Esophagus squamous epithelium (tissue), 5 donors: ENCODE results near the gene USB1. TPM values are rescaled to one million over a fixed set of nuclear protein-coding genes. Genes with fewer than 3 reads are reported as not detected.

Experiments
- DNase-seq: peaks from one replicate; lab custom pipeline; 2025; lab: John Stamatoyannopoulos, UW
- H3K27ac ChIP-seq, 4 donors: fragments of 200-600 bp; sonication (generic); one replicate each; pipeline ENCODE4 v1.5.1; 2016 to 2019; ENCODE audit warnings: mild to moderate bottlenecking in 1 of 4
- H3K27me3 ChIP-seq, 4 donors: fragments of 200-600 bp; sonication (generic); 1 replicate in 3 of 4; 2 replicates in 1 of 4; pipeline versions ENCODE4 v1.5.1 to v1.6.0; 2017 to 2021; ENCODE audit warnings: antibody characterized with exemption in 1 of 4
- H3K36me3 ChIP-seq, 3 donors: fragments of 200-600 bp; sonication (generic); one replicate each; pipeline ENCODE4 v1.5.1; 2016 to 2019
- H3K4me1 ChIP-seq, 3 donors: fragments of 200-600 bp; sonication (generic); one replicate each; pipeline ENCODE4 v1.5.1; 2017 to 2019
- H3K4me3 ChIP-seq, 4 donors: fragments of 200-600 bp; sonication (generic); 1 replicate in 3 of 4; 2 replicates in 1 of 4; pipeline ENCODE4 v1.5.1; 2016 to 2019; ENCODE audit warnings: mild to moderate bottlenecking in 2 of 4, moderate library complexity in 1 of 4
- H3K9me3 ChIP-seq, 3 donors: fragments of 200-600 bp; sonication (generic); one replicate each; pipeline ENCODE4 v1.5.1; 2016 to 2019
- POLR2A ChIP-seq, 4 donors: fragments of 450-650 bp; IDR thresholded peaks; one replicate each; pipeline ENCODE4 v1.6.1; 2017; ENCODE audit warnings: antibody characterized with exemption in 4 of 4, mild to moderate bottlenecking in 4 of 4, moderate library complexity in 3 of 4
- WGBS, 2 donors: methylation state at CpG; one replicate each; pipeline ENCODE4 v1.1.5; 2018; 5-methylcytosine and 5-hydroxymethylcytosine counted together
- intact Hi-C: fragments of 100-400 bp; cut with DNase I; formaldehyde crosslinking; loops from one replicate; pipeline ENCODE4 v1.15.0; 2022
- total RNA-seq, 4 donors: library from RNA; depleted of rRNA; stranded (reverse); fragments of >200 nt; gene quantifications; one replicate each; pipeline ENCODE4 v1.1.0, GENCODE V29; 2016
- TF ChIP-seq, protein P1 (sequence below), 6 experiments: fragments of 450-650 bp in 4 of 6; fragments of 200-600 bp in 2 of 6; sonication (generic) in 2 of 6; IDR thresholded peaks; one replicate each; pipeline ENCODE4 v1.5.1; 2016 to 2019; ENCODE audit warnings: antibody characterized with exemption in 6 of 6, mild to moderate bottlenecking in 4 of 6, moderate library complexity in 4 of 6
- donor health status: DM: yes; HTN: yes; CAD: no.

USB1 gene
- total RNA-seq, 4 donors from 2014 or later, result 11.2 to 23.9 (median 18.6) TPM

DNA sequence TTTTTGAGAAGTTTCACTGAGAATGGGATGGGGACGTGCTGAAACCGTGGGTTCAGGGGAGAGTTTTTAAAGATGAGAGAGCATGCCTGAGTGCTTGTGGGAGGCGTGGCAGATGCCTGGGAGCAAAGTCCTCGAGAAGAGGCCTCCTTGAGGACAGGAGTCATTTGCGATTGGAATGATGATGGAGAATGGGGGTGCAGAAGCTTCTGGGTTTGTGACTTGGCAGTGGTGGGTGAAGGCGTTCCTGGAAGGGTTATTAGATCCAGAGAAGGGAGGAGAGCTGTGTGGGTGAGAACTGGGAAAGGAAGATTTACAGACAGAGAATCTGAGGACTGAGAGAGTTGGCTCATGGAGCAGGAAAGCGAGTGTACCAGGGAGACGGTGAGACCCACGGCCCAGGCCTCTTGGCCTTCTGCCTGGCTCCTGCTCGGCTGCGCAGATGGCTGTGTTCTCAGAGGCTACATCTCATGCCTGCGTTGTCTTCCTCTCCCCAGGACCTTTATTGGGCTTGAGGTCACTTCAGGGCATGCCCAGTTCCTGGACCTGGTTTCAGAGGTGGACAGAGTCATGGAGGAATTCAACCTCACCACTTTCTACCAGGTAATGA, 15.7 kb downstream of the USB1 start:
- no peak for DNase-seq
- intact Hi-C loops, result no loop called here
- H3K27ac ChIP-seq, result no peak overlapping the region
- no peak overlapping the region for H3K4me3 ChIP-seq
- 64 to 67% methylated on average over 11 to 12 of the region's 12 CpGs for WGBS, 2 donors
- H3K4me1 ChIP-seq, result peaks cover 0 to 14% (median 0%) of the 10 kb centered on the region in 3 donors
- H3K27me3 ChIP-seq, result no peaks in the 10 kb centered on the region
- H3K36me3 ChIP-seq, result peaks cover 5 to 59% (median 10%) of the 10 kb centered on the region in 3 donors
- H3K9me3 ChIP-seq, result no peaks in the 10 kb centered on the region
- no peak for TF ChIP-seq POLR2A (IDR thresholded peaks at IDR 0.05)
- TF ChIP-seq, protein P1, sequence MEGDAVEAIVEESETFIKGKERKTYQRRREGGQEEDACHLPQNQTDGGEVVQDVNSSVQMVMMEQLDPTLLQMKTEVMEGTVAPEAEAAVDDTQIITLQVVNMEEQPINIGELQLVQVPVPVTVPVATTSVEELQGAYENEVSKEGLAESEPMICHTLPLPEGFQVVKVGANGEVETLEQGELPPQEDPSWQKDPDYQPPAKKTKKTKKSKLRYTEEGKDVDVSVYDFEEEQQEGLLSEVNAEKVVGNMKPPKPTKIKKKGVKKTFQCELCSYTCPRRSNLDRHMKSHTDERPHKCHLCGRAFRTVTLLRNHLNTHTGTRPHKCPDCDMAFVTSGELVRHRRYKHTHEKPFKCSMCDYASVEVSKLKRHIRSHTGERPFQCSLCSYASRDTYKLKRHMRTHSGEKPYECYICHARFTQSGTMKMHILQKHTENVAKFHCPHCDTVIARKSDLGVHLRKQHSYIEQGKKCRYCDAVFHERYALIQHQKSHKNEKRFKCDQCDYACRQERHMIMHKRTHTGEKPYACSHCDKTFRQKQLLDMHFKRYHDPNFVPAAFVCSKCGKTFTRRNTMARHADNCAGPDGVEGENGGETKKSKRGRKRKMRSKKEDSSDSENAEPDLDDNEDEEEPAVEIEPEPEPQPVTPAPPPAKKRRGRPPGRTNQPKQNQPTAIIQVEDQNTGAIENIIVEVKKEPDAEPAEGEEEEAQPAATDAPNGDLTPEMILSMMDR (IDR thresholded peaks at IDR 0.05), result no peak

DNA sequence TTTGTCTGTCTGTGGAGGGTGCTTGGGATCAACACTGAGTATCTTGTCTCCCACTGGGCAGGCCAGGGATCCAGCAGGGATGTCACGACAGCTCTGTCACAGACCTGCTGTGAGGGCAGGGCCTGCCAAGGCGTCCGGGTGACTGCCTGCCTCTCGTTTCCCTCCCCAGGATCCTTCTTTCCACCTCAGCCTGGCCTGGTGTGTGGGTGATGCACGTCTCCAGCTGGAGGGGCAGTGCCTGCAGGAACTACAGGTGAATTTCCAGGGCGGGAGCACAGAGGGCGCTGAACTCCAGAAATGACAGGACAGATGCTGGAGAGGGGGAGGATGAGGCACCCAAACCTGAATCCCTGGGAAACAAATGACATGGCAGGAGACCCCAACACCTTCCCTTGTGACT, 17.6 kb downstream of the USB1 start:
- H3K27me3 ChIP-seq, result no peaks in the 10 kb centered on the region
- H3K9me3 ChIP-seq, result no peaks in the 10 kb centered on the region
- no peak for TF ChIP-seq POLR2A (IDR thresholded peaks at IDR 0.05)
- TF ChIP-seq, protein P1 (IDR thresholded peaks at IDR 0.05), result no peak
- H3K27ac ChIP-seq, result no peak overlapping the region
- intact Hi-C loops, result no loop called here
- 78% methylated on average over 4 of the region's 7 CpGs; no CpG with 5 or more reads in 1 of the 2 donors for WGBS, 2 donors
- no peak for DNase-seq
- H3K4me1 ChIP-seq, result peaks cover 0 to 32% (median 15%) of the 10 kb centered on the region in 3 donors
- peaks cover 5 to 43% (median 10%) of the 10 kb centered on the region in 3 donors for H3K36me3 ChIP-seq
- H3K4me3 ChIP-seq, result no peak overlapping the region

DNA sequence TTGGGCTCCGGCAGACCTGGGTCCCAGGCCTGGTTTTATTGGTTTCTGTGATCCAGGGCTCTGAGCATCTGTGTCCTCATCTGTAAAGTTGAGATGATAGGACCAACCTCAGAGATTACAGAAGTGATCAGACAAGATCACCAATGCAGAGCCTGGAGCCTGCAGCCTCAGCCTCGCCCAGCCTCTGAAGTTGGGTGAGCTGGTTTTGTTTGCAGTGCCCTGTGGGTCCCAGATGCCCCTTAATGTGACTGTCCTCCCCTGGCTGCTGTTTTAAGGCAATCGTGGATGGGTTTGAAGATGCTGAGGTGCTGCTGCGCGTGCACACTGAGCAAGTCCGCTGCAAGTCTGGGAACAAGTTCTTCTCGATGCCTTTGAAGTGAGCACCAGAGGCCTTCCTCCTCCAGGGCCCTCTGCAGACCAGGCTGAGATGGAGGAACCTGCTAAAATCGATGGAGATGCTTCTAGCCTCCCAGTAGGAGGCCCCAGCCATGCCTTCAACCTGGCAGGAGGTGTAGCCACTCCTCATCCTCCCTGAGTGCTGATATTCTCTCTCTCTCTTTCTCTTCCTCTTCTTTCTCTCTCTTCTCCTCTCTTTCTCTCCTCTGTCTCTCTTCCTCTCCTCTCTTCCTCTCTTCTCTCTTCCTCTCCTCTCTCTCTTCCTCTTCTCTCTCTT, 18.8 kb downstream of the USB1 start:
- WGBS, 2 donors, result 73 to 83% methylated on average over 5 to 7 of the region's 8 CpGs
- no peak for TF ChIP-seq POLR2A (IDR thresholded peaks at IDR 0.05)
- TF ChIP-seq, protein P1 (IDR thresholded peaks at IDR 0.05), result no peak
- peaks cover 0 to 8% (median 0%) of the 10 kb centered on the region in 4 donors for H3K27me3 ChIP-seq
- H3K9me3 ChIP-seq, result no peaks in the 10 kb centered on the region
- peaks cover 5 to 34% (median 6%) of the 10 kb centered on the region in 3 donors for H3K36me3 ChIP-seq
- peaks cover 7 to 44% (median 19%) of the 10 kb centered on the region in 3 donors for H3K4me1 ChIP-seq
- no peak overlapping the region for H3K27ac ChIP-seq
- DNase-seq, result no peak
- H3K4me3 ChIP-seq, result no peak overlapping the region
- intact Hi-C loops, result loop anchor here (5.0 kb wide), 2 partner anchors 102 to 177 kb away; partner anchors contain the start of gene CSNK2A2

DNA sequence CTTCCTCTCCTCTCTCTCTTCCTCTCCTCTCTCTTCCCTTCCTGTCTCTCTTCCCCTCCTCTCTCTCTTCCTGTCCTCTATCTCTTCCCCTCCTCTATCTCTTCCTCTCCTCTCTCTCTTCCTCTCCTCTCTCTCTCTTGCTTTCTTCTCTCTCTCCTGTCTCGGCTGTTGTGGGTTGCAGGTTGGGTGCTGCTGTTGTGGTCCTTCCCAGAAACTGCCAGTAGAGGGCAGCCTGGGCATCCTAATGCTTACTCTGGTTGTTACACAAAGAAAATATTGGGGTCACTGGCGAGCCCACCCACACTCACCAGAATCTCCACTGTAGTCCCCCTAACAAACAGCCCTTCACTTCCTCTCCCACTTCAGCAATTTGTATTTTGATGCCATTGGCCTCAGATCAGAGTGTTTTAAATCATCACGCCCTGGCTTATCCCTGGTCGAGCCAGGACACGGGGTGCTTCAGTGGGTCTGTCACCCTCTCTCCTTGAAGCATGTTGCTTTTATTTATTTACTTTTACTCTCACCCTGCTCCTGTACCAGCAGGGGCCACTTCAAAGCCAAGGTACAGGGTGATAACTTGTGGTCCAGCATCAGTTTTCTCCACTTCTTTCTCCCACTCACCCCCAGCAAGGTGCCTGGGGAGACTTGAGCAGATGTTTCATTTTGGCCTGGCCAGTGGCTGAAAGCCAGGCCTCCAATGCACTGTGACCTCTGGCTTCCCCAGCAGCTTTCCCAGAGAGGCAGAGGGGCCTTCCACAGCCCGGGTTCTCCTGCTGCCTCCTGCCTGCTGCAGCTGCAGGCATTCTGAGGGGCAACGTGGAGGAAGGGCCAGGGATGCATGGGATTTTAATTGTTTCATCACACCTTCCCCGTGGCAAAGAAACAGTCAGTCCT, 19.7 kb downstream of the USB1 start:
- no peak overlapping the region for H3K4me3 ChIP-seq
- no peak for DNase-seq
- intact Hi-C loops, result loop anchor here (5.0 kb wide), 2 partner anchors 101 to 176 kb away; partner anchors contain the start of gene CSNK2A2
- H3K27me3 ChIP-seq, result peaks cover 0 to 8% (median 0%) of the 10 kb centered on the region in 4 donors
- TF ChIP-seq, protein P1 (IDR thresholded peaks at IDR 0.05), result peak in 5 of 6 experiments; percentile 66 to 81 (median 77)
- no peak for TF ChIP-seq POLR2A (IDR thresholded peaks at IDR 0.05)
- H3K4me1 ChIP-seq, result peaks cover 12 to 51% (median 22%) of the 10 kb centered on the region in 3 donors
- WGBS, 2 donors, result 50 to 55% methylated on average over 8 of the region's 8 CpGs
- no peaks in the 10 kb centered on the region for H3K9me3 ChIP-seq
- H3K27ac ChIP-seq, result no peak overlapping the region
- H3K36me3 ChIP-seq, result peaks cover 5 to 31% (median 6%) of the 10 kb centered on the region in 3 donors
